Right cardiac atrium (tissue), 5 donors: ENCODE measurements around the gene CRYBA2. TPM values are rescaled to one million over a fixed set of nuclear protein-coding genes. Genes with fewer than 3 reads are reported as not detected.

Source experiments
- ATAC-seq, 2 donors: fragments of 200-7000 bp; cut with Tn5 transposase; one replicate each; pipeline versions ENCODE4 v1.8.0 to v1.9.1; 2020; ENCODE audit warnings: moderate library complexity in 2 of 2, mild to moderate bottlenecking in 1 of 2
- DNase-seq, 3 donors: peaks; one replicate each; pipeline ENCODE4 v3.0.0-alpha.2; 2020
- H3K27ac ChIP-seq: one replicate; pipeline ENCODE4 v1.5.1; 2013; ENCODE audit warnings: mild to moderate bottlenecking, low read length, control low read depth, moderate library complexity
- H3K27me3 ChIP-seq: one replicate; pipeline ENCODE4 v1.6.1; 2013; ENCODE audit not compliant: control insufficient read depth, insufficient read depth
- H3K4me1 ChIP-seq: one replicate; pipeline ENCODE4 v1.6.1; 2013; ENCODE audit warnings: low read length; ENCODE audit not compliant: control insufficient read depth, insufficient read depth
- H3K4me3 ChIP-seq: one replicate; pipeline ENCODE4 v1.5.1; 2013; ENCODE audit warnings: low read length, control low read depth
- H3K9me3 ChIP-seq: one replicate; pipeline ENCODE4 v1.6.1; 2013; ENCODE audit warnings: low read length; ENCODE audit not compliant: control insufficient read depth
- WGBS: extraction: QIAGEN DNeasy Blood & Tissue Kit; methylation state at CpG from one replicate; pipeline ENCODE4 v1.1.7; 2013; 5-methylcytosine and 5-hydroxymethylcytosine counted together
- intact Hi-C, 4 donors: fragments of 100-400 bp; cut with DNase I; formaldehyde crosslinking; loops; one replicate each; pipeline versions ENCODE4 v1.11.0 to v1.14.0; 2022 to 2023
- polyA plus RNA-seq: library from polyadenylated mRNA; stranded (reverse); fragments of 200-250 nt; gene quantifications from one replicate; pipeline ENCODE4 v1.2.3, GENCODE V29; 2013
- total RNA-seq, 4 donors: library from RNA; stranded (reverse); fragmentation: NEBNext Ultra II Directional; extraction: Animal tissue kit (Norgen Biotek cat#: 25700); gene quantifications; one replicate each; pipeline ENCODE4 v1.2.1, GENCODE V29; 2021
- donor health status: healthy with polysubstance abuse.
- donor health status: DM: no; HTN: yes; CAD: no.
- donor health status: DM: no; HTN: no; CAD: no.
- donor health status: DM: no; HTN: yes; CAD: no; lungs with severe emphysema.
- donor health status: DM: yes; HTN: yes; CAD: no.

Gene CRYBA2
- total and polyA plus RNA-seq, 5 donors: not detected

DNA sequence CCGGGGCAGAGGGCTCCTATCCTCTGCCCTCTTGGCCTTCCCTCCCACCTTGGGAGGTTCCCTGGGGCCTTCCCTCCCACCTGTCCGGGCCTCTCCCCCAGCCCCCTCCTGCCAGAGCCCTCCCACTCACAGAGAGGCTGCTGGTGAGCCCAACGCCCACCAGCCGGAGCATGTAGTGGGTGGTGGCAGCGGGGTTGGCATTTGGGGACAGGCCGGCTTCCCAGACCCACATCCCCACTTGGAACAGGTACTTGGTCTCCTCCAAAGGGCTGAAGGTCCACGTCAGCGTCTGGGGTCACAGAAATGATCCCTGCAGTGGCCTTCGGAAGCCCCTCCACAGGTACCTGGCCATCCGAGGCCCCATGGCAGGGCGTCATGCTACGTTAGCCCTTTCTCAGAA, 28.8 kb upstream of the CRYBA2 start:
- H3K9me3 ChIP-seq: no peaks in the 10 kb centered on the region
- H3K27ac ChIP-seq: no peak overlapping the region
- no peak for DNase-seq
- 85% methylated on average over 12 of the region's 12 CpGs for WGBS
- H3K4me3 ChIP-seq: no peak overlapping the region
- no peaks in the 10 kb centered on the region for H3K27me3 ChIP-seq
- no peaks in the 10 kb centered on the region for H3K4me1 ChIP-seq
- ATAC-seq: no peak
- intact Hi-C loops: no loop called here

DNA sequence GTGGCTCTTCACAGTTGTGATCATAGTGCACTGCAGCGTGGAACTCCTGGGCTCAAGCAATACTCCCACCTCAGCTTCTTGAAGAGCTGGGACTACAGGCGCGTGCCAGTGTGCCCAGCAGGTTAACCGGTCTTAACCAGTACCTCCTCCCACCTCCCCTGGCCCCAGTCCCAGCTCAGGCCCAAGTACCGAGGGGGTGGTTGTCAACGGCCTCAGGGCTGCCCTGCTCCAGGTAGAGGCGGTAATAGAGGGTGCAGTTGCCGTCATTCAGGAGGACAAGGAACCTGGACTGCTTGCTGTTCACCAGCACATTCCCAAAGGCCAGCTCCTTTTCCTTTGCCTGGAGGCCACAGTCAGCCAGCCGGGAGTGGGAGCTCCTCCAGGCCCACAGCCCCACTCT, 28.4 kb upstream of the CRYBA2 start:
- WGBS: 84% methylated on average over 9 of the region's 9 CpGs
- DNase-seq (no peak), ATAC-seq (no peak)
- intact Hi-C loops: no loop called here
- no peak overlapping the region for H3K4me3 ChIP-seq
- no peak overlapping the region for H3K27ac ChIP-seq
- H3K4me1 ChIP-seq: no peaks in the 10 kb centered on the region
- no peaks in the 10 kb centered on the region for H3K27me3 ChIP-seq
- no peaks in the 10 kb centered on the region for H3K9me3 ChIP-seq

DNA sequence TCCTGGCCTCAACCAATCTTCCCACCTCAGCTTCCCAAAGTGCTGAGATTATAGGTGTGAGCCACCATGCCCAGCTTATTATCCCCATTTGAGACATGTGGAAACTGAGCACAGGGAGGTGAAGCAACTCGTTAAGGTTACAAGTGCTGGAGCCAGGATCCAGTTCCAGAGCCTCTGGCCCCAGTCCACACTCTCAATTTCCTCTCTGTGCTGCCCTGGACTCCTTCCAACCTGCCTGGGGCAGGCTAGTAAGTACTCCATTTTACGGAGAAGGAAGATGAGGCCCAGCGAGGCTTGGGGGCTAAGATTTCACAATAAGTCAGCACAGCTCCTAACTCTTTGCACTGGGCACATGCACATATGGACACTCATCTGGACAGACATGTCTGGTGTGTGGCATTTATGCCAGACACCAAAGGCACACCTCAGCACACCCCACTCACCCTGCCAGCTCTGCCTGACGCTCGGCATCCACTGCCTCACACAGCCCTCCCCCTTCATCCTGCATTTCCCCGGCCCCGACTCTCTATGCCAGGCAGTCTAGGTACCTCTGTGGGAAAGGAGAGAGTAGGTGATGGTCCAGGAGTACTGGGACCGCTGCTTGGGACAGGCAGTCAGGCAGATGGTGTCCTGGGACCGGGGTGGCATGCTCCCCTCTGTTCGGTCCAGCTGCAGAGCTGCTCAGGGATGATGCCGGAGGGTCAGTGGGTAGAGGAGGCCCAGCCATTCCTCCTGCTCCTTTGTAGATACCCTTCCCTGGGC, 27.6 kb upstream of the CRYBA2 start:
- H3K4me3 ChIP-seq: no peak overlapping the region
- 62% methylated on average over 11 of the region's 11 CpGs for WGBS
- no peaks in the 10 kb centered on the region for H3K9me3 ChIP-seq
- peak in 1 of 2 donors; percentile 7 for ATAC-seq
- intact Hi-C loops: no loop called here
- no peaks in the 10 kb centered on the region for H3K4me1 ChIP-seq
- H3K27me3 ChIP-seq: no peaks in the 10 kb centered on the region
- no peak overlapping the region for H3K27ac ChIP-seq
- DNase-seq: no peak

DNA sequence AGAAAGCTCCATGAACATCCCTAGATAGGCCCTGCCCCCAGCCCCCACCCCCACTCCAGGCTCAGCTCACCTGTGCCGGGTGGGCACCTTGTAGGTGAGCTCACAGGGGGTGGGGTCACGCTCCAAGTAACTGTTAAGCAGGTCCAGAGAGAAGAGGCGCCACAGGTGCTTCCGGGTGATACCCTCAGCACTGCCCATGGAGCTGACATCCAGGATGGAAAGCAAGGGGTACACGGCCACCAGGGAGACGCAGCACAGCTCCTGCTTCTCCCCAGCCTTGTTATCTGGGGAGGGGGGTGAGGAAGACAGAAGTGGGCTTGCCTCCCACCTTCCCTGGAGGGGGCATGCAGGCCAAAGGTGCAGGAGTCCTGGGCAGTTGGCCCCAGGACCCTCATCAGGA, 26.2 kb upstream of the CRYBA2 start:
- no peaks in the 10 kb centered on the region for H3K9me3 ChIP-seq
- 82% methylated on average over 6 of the region's 6 CpGs for WGBS
- H3K27ac ChIP-seq: no peak overlapping the region
- intact Hi-C loops: no loop called here
- no peak for ATAC-seq
- H3K4me3 ChIP-seq: no peak overlapping the region
- no peak for DNase-seq
- H3K27me3 ChIP-seq: no peaks in the 10 kb centered on the region
- no peaks in the 10 kb centered on the region for H3K4me1 ChIP-seq

DNA sequence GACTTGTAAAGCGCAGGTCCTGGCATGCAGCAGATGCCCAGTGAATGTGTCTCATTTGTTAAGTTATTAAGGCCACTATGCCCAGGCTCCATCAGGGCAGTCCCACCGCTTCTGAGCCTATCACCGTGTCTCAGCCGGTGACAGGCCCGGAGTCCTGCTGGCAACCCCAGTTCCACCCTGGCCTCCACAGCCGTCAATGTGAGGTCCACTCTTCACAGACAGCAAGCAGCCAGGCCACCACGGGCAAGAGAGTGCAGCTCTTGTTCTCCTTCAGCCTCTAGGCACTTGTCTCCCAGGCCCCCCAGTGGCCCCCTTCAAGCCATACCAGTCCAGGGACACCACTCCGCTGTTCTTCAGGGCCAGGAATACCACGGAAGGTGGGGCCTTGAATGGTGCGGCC, 25.5 kb upstream of the CRYBA2 start:
- intact Hi-C loops: no loop called here
- H3K9me3 ChIP-seq: no peaks in the 10 kb centered on the region
- no peaks in the 10 kb centered on the region for H3K4me1 ChIP-seq
- no peak for ATAC-seq
- no peak overlapping the region for H3K4me3 ChIP-seq
- H3K27ac ChIP-seq: no peak overlapping the region
- no peaks in the 10 kb centered on the region for H3K27me3 ChIP-seq
- DNase-seq: no peak
- WGBS: 86% methylated on average over 10 of the region's 10 CpGs

DNA sequence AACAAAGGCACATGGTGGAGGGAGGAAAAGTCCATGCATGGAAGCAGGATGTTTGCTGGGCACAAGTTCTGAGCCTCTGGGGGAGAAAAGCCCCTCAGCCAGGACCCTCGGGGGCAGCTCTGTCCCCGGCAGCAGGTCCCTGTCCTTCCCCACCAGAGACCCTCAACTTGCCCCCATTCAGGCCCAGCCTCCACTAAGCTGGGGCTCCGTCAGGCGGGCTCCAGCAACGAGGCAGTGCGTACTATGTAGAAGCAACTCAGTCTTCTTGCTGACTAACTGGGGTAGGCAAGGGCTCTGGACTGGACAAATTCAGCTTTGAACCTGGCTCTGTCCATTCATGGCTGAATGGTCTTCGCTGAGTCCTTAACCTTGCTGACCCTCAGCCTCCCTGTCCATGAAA, 25.1 kb upstream of the CRYBA2 start:
- DNase-seq (no peak), ATAC-seq (no peak)
- Histone ChIP-seq H3K4me1 (no peaks in the 10 kb centered on the region), H3K27ac (no peak overlapping the region), H3K4me3 (no peak overlapping the region), H3K9me3 (no peaks in the 10 kb centered on the region), H3K27me3 (no peaks in the 10 kb centered on the region)
- WGBS: 77% methylated on average over 7 of the region's 7 CpGs
- intact Hi-C loops: no loop called here

DNA sequence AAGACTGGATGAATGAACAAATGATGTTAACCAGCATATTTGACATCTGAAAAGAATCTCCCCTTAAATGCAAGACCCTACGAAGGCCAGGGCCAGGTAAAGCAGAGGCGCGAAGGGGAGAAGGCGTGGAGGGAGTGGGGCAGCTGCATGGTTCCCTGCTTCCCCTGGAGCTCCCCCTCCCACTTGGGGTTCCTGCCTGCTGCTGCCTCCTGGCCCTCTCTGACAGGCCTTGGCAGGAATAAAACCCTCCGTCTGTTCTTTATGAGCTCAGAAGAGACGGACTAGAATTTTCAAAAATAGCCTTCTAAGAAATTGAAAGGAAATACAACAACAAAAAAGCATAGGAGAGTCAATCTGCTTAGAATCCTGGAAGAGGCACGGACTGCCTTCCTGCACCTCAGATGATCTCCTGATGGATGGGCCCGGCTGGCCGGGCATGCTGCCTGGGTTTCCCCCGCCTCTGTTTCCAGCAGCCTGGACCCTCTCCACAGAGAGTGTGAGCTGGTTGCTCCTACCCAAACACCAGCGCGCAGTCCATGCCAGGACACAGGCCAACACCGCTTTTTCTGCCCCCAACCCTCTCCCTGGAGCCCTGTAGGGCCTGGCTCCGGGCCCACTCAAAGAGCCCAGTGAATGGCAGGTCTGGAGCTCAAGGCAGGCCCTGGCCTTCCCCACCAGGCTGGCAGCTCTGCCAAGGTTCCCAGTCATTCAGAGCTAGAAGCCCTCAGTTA, 24.1 kb upstream of the CRYBA2 start:
- no peak overlapping the region for H3K4me3 ChIP-seq
- ATAC-seq (no peak), DNase-seq (no peak)
- H3K27me3 ChIP-seq: no peaks in the 10 kb centered on the region
- H3K4me1 ChIP-seq: no peaks in the 10 kb centered on the region
- 63% methylated on average over 14 of the region's 14 CpGs for WGBS
- intact Hi-C loops: no loop called here
- no peaks in the 10 kb centered on the region for H3K9me3 ChIP-seq
- no peak overlapping the region for H3K27ac ChIP-seq

DNA sequence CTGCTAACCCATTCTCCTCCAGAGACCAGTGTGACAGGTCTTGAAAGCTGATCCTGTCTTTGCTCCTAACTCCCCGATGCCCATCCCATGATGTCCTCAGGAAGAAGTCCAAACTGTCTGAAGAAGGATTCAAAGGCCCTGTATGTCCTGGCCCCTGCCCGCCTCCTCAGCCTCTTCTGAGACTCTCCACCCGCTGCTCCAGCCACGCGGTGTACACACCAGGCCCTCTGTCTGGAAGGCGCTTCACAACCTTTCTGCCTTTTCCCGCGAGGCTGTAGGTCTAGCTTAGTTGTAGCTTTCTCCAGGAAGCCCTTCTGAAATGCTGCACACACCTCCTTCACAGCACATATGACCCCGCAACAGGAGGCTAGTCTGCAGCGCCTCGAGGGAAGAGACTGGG, 23.5 kb upstream of the CRYBA2 start:
- Histone ChIP-seq H3K4me3 (no peak overlapping the region), H3K27me3 (no peaks in the 10 kb centered on the region), H3K9me3 (no peaks in the 10 kb centered on the region), H3K27ac (no peak overlapping the region), H3K4me1 (no peaks in the 10 kb centered on the region)
- no peak for ATAC-seq
- WGBS: 90% methylated on average over 11 of the region's 11 CpGs
- DNase-seq: no peak
- intact Hi-C loops: no loop called here

DNA sequence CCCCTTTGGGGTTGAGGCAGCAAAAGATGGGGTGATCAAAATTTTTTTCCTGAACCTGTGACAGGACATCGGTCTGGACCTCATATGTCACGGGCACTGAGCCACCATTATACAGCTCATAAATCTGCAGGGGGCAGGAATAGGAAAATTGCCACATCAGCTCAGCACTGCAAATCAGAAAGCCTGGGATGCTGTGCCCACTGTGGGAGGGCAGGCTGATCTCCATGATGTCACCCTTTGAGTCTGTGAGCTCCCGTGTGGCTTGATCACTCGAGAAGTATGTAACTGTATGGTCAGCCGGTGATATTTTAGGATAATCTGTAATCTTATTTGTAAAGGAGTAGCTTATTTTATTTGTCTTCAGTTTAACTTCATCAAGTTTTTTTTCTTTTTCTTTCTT, 17.7 kb upstream of the CRYBA2 start:
- WGBS: 82% methylated on average over 5 of the region's 5 CpGs
- no peak overlapping the region for H3K27ac ChIP-seq
- ATAC-seq (no peak), DNase-seq (no peak)
- no peaks in the 10 kb centered on the region for H3K9me3 ChIP-seq
- no peaks in the 10 kb centered on the region for H3K4me1 ChIP-seq
- H3K27me3 ChIP-seq: no peaks in the 10 kb centered on the region
- H3K4me3 ChIP-seq: no peak overlapping the region
- intact Hi-C loops: no loop called here

DNA sequence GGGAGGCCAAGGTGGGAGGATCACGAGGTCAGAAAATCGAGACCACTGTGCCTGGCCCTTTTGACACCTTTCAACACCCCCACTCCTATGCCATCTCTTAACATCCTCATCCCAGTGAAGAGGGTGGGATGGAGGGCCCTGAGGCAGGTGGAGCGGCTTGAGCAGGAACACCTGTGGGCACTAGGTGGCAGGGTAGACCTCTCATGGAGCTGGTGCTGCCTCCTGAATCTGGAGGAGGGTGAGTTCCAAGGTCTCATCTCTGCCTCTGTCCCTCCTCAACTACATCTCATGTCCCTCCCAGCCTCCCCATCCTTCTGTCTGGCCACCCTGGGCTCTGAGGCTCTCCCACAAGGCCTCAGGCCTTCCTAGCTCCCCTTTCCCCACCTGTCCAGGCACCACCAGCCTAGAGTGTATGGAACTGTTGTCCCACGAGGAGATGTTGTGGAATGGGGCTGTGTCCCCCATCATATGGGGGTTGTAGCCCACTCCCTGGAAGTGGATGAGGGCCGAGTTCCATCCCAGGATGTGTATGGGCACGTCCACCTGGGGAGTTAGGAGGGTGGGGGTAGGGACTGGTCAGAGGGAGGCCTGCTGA, 17.0 kb upstream of the CRYBA2 start:
- no peaks in the 10 kb centered on the region for H3K4me1 ChIP-seq
- no peak for DNase-seq
- H3K27ac ChIP-seq: no peak overlapping the region
- H3K4me3 ChIP-seq: no peak overlapping the region
- WGBS: 47% methylated on average over 6 of the region's 6 CpGs
- H3K9me3 ChIP-seq: no peaks in the 10 kb centered on the region
- no peaks in the 10 kb centered on the region for H3K27me3 ChIP-seq
- peak; percentile 29 to 51 for ATAC-seq
- intact Hi-C loops: no loop called here

DNA sequence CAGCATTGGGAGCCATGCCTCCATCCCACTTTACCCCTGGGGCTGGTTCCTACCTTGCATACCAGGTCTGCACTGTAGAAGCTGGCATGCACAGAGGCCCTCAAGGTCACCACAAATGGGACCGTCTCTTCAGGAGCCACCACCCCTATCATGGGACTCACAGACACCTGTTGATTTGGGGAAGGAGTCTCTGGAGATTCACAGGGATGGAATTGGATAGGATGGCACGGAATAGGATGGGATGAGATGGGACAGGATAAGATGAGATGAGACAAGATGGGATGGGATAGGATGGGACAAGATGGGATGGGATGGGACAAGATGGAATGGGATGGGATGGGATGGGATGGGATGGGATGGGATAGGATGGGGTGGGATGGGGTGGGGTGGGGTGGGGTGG, 16.1 kb upstream of the CRYBA2 start:
- Histone ChIP-seq H3K4me1 (no peaks in the 10 kb centered on the region), H3K4me3 (no peak overlapping the region), H3K27me3 (no peaks in the 10 kb centered on the region), H3K9me3 (no peaks in the 10 kb centered on the region), H3K27ac (no peak overlapping the region)
- 68% methylated on average over 2 of the region's 2 CpGs for WGBS
- no peak for DNase-seq
- ATAC-seq: no peak
- intact Hi-C loops: no loop called here
